ENCODE results near the gene KRTAP5-4. TPM values are rescaled to one million over a fixed set of nuclear protein-coding genes. Genes with fewer than 3 reads are reported as not detected.

The KRTAP5-4 gene
- total RNA-seq, 1 donor from 2014 or later, result not detected

GRCh38 chr11:1574238-1574932 is 47.6 kb downstream of the KRTAP5-4 start:
- DNase-seq (no peak), ATAC-seq (peak; percentile 67 to 75)
- peak overlapping the region; percentile 80 for H3K27ac ChIP-seq

GRCh38 chr11:1573903-1574237 is 48.1 kb downstream of the KRTAP5-4 start:
- DNase-seq, result peak; percentile 81
- peak overlapping the region; percentile 58 for H3K4me3 ChIP-seq
- no peaks in the 10 kb centered on the region for H3K9me3 ChIP-seq
- TF ChIP-seq CTCF (IDR thresholded peaks at IDR 0.05), result no peak
- H3K36me3 ChIP-seq, result no peaks in the 10 kb centered on the region
- peak; percentile 82 for ATAC-seq
- intact Hi-C loops (cut with DNase I), result no loop called here
- peak overlapping the region; percentile 80 for H3K27ac ChIP-seq
- peaks cover 32% of the 10 kb centered on the region for H3K4me1 ChIP-seq
- peaks cover 7% of the 10 kb centered on the region for H3K27me3 ChIP-seq (ENCODE audit: low read depth)

More at GRCh38 chr11:1574238-1574932, 47.6 kb downstream of the KRTAP5-4 start:
- peaks cover 7% of the 10 kb centered on the region for H3K27me3 ChIP-seq (ENCODE audit: low read depth)
- TF ChIP-seq CTCF (IDR thresholded peaks at IDR 0.05), result peak; percentile 77
- H3K36me3 ChIP-seq, result no peaks in the 10 kb centered on the region
- intact Hi-C loops (cut with DNase I), result no loop called here
- H3K9me3 ChIP-seq, result no peaks in the 10 kb centered on the region
- H3K4me3 ChIP-seq, result peak overlapping the region; percentile 58
- peaks cover 32% of the 10 kb centered on the region for H3K4me1 ChIP-seq

- Histone ChIP-seq H3K9me3 (no peaks in the 10 kb centered on the region), H3K27ac (peak overlapping the region; percentile 80), H3K4me3 (peak overlapping the region; percentile 58), H3K4me1 (peaks cover 32% of the 10 kb centered on the region), H3K27me3 (ENCODE audit: low read depth) (peaks cover 7% of the 10 kb centered on the region), H3K36me3 (no peaks in the 10 kb centered on the region)
- no peak for DNase-seq
- TF ChIP-seq CTCF (IDR thresholded peaks at IDR 0.05), result no peak
- intact Hi-C loops (cut with DNase I), result no loop called here
- ATAC-seq, result peak; percentile 35 to 44
Observed at GRCh38 chr11:1573077-1573902, 48.6 kb downstream of the KRTAP5-4 start.

- Histone ChIP-seq H3K27me3 (ENCODE audit: low read depth) (peaks cover 7% of the 10 kb centered on the region), H3K9me3 (no peaks in the 10 kb centered on the region), H3K27ac (peak within 1 kb of the TSS; percentile 80), H3K36me3 (no peaks in the 10 kb centered on the region), H3K4me1 (peaks cover 32% of the 10 kb centered on the region), H3K4me3 (peak within 1 kb of the TSS; percentile 58)
- TF ChIP-seq CTCF (IDR thresholded peaks at IDR 0.05), result no peak
- intact Hi-C loops (cut with DNase I), result no loop called here
- peak; percentile 74 for ATAC-seq
- DNase-seq, result peak; percentile 91
Observed at GRCh38 chr11:1572197-1573076, 49.5 kb downstream of the KRTAP5-4 start, which contains the start of gene DUSP8. Gene DUSP8 (minus strand): TSS chr11:1572271. CDS start chr11:1565826, 6,445 bp downstream.

GRCh38 chr11:1571760-1572196 is 50.2 kb downstream of the KRTAP5-4 start:
- Histone ChIP-seq H3K4me3 (peak overlapping the region; percentile 56), H3K4me1 (peaks cover 32% of the 10 kb centered on the region), H3K27me3 (ENCODE audit: low read depth) (peaks cover 7% of the 10 kb centered on the region), H3K9me3 (no peaks in the 10 kb centered on the region), H3K27ac (peak overlapping the region; percentile 58), H3K36me3 (no peaks in the 10 kb centered on the region)
- no peak for TF ChIP-seq CTCF (IDR thresholded peaks at IDR 0.05)
- ATAC-seq (no peak), DNase-seq (no peak)
- intact Hi-C loops (cut with DNase I), result no loop called here

Data from lower lobe of right lung (tissue), 2 donors.